IMR-90 (cell line): ENCODE results near the gene TMEM135. TPM values are rescaled to one million over a fixed set of nuclear protein-coding genes. Genes with fewer than 3 reads are reported as not detected.

Source experiments
- ATAC-seq: fragments of 200-7000 bp; cut with Tn5 transposase; 2 replicates; pipeline ENCODE4 v1.9.1; 2020; ENCODE audit warnings: low read depth, mild to moderate bottlenecking, moderate library complexity
- BruUV-seq: library from RNA; stranded (reverse); fragments of 400-500 nt; replicated peaks from 2 replicates; lab custom pipeline; 2021; lab: Mats Ljungman, UMichigan
- CTCF ChIA-PET: fragments of 300-600 bp; formaldehyde crosslinking; extraction: SDS; loops from one replicate; lab custom pipeline; 2021; ENCODE audit warnings: antibody characterized with exemption; lab: Yijun Ruan, JAX
- POLR2A ChIA-PET: fragments of 300-600 bp; sonication (Branson Sonifier 250); formaldehyde crosslinking; loops from one replicate; lab custom pipeline; 2022; ENCODE audit warnings: antibody characterized with exemption; ENCODE audit not compliant: unreplicated experiment; lab: Charles Lee
- DNase-seq: peaks from one replicate; pipeline ENCODE4 v3.0.0; 2013
- H2AFZ ChIP-seq: replicated peaks from 2 replicates; pipeline ENCODE3; 2013; ENCODE audit warnings: low read length, mild to moderate bottlenecking; ENCODE audit not compliant: poor library complexity
- H2AK5ac ChIP-seq: 2 replicates; pipeline ENCODE4 v1.6.1; 2013; ENCODE audit warnings: low read depth, low read length, inconsistent platforms
- H2AK9ac ChIP-seq: replicated peaks from 2 replicates; pipeline ENCODE3; 2013; ENCODE audit warnings: mild to moderate bottlenecking, low read depth, low read length, moderate library complexity; ENCODE audit not compliant: poor library complexity
- H2BK120ac ChIP-seq: 2 replicates; pipeline ENCODE4 v1.6.1; 2013; ENCODE audit warnings: low read depth, low read length, inconsistent platforms
- H2BK15ac ChIP-seq: 3 replicates; pipeline ENCODE4 v1.6.1; 2013; ENCODE audit warnings: low read depth, low read length, inconsistent platforms
- H2BK20ac ChIP-seq: 2 replicates; pipeline ENCODE4 v1.6.1; 2013; ENCODE audit warnings: low read depth, mild to moderate bottlenecking, inconsistent platforms, low read length, moderate library complexity
- H2BK5ac ChIP-seq: 2 replicates; pipeline ENCODE4 v1.6.1; 2013; ENCODE audit warnings: mild to moderate bottlenecking, low read depth, low read length, inconsistent platforms; ENCODE audit not compliant: poor library complexity, severe bottlenecking
- H3K14ac ChIP-seq: replicated peaks from 2 replicates; pipeline ENCODE4 v1.6.1; 2013; ENCODE audit warnings: low read depth, low read length, inconsistent platforms
- H3K18ac ChIP-seq: 2 replicates; pipeline ENCODE4 v1.6.1; 2013; ENCODE audit warnings: low read depth, low read length, control low read depth
- H3K23ac ChIP-seq: 2 replicates; pipeline ENCODE4 v1.6.1; 2013; ENCODE audit warnings: low read depth, low read length, inconsistent platforms
- H3K27ac ChIP-seq: 2 replicates; pipeline ENCODE4 v1.5.1; 2013; ENCODE audit warnings: mild to moderate bottlenecking, control low read depth, low read length; ENCODE audit not compliant: insufficient read depth
- H3K27me3 ChIP-seq: 2 replicates; pipeline ENCODE4 v1.6.1; 2013; ENCODE audit warnings: low read length; ENCODE audit not compliant: control insufficient read depth, insufficient read depth
- H3K36me3 ChIP-seq: 2 replicates; pipeline ENCODE4 v1.6.1; 2013; ENCODE audit warnings: low read length, mixed read lengths; ENCODE audit not compliant: control insufficient read depth, insufficient read depth
- H3K4ac ChIP-seq: 2 replicates; pipeline ENCODE4 v1.6.1; 2013; ENCODE audit warnings: low read depth, low read length, inconsistent platforms
- H3K4me1 ChIP-seq: 2 replicates; pipeline ENCODE4 v1.6.1; 2013; ENCODE audit warnings: low read length, mixed read lengths; ENCODE audit not compliant: control insufficient read depth, insufficient read depth
- H3K4me2 ChIP-seq: 2 replicates; pipeline ENCODE4 v1.6.1; 2013; ENCODE audit warnings: low read depth, mild to moderate bottlenecking, control low read depth, low read length, moderate library complexity
- H3K4me3 ChIP-seq: 2 replicates; pipeline ENCODE4 v1.5.1; 2013; ENCODE audit warnings: low read depth, mild to moderate bottlenecking, control low read depth, low read length, moderate library complexity; ENCODE audit not compliant: insufficient read depth
- H3K56ac ChIP-seq: 2 replicates; pipeline ENCODE4 v1.6.1; 2013; ENCODE audit warnings: low read length, inconsistent platforms; ENCODE audit not compliant: insufficient read depth; ENCODE audit errors: extremely low read depth
- H3K79me1 ChIP-seq, 2 experiments: 2 replicates each; pipeline ENCODE4 v1.6.1; 2013; ENCODE audit warnings: low read length in 2 of 2, inconsistent platforms in 1 of 2, low read depth in 1 of 2
- H3K9ac ChIP-seq: 2 replicates; pipeline ENCODE4 v1.6.1; 2013; ENCODE audit warnings: low read depth, low read length, control low read depth
- H3K9me1 ChIP-seq: 2 replicates; pipeline ENCODE4 v1.6.1; 2013; ENCODE audit warnings: low read length, inconsistent platforms; ENCODE audit not compliant: insufficient read depth
- H3K9me3 ChIP-seq: 2 replicates; pipeline ENCODE4 v1.6.1; 2013; ENCODE audit warnings: low read length; ENCODE audit not compliant: control insufficient read depth, insufficient read depth
- H4K20me1 ChIP-seq: 2 replicates; pipeline ENCODE4 v1.6.1; 2013; ENCODE audit warnings: low read length, inconsistent platforms; ENCODE audit not compliant: insufficient read depth
- H4K5ac ChIP-seq: 2 replicates; pipeline ENCODE4 v1.6.1; 2013; ENCODE audit warnings: mild to moderate bottlenecking, low read depth, low read length, control low read depth
- H4K8ac ChIP-seq, 2 experiments: 2 replicates each; pipeline ENCODE4 v1.6.1; 2013; ENCODE audit warnings: low read depth in 2 of 2, low read length in 2 of 2, control low read depth in 1 of 2, inconsistent platforms in 1 of 2
- H4K91ac ChIP-seq: 2 replicates; pipeline ENCODE4 v1.6.1; 2013; ENCODE audit warnings: low read depth, low read length, inconsistent platforms; ENCODE audit not compliant: insufficient read depth
- MAFK ChIP-seq: IDR thresholded peaks from 2 replicates; pipeline ENCODE4 v1.6.1; 2012; ENCODE audit warnings: low read depth, low read length, improper control_type of control experiment
- MAZ ChIP-seq: IDR thresholded peaks from 2 replicates; pipeline ENCODE4 v1.6.1; 2012; ENCODE audit warnings: low read depth, mild to moderate bottlenecking, low read length, improper control_type of control experiment, moderate library complexity, borderline replicate concordance
- WGBS, 2 experiments: methylation state at CpG; one replicate each; pipeline versions ENCODE4 v1.1.5 to v1.1.7; 2013; ENCODE audit warnings: missing lambda C conversion rate in 2 of 2; ENCODE audit not compliant: insufficient read length in 1 of 2; ENCODE audit errors: extremely low coverage in 2 of 2; 5-methylcytosine and 5-hydroxymethylcytosine counted together
- dilution Hi-C: fragments of 300-500 bp; cut with HindIII; formaldehyde crosslinking; loops from one replicate; pipeline ENCODE4 v1.14.3; 2018; ENCODE audit warnings: low sequenced_read_pairs; ENCODE audit not compliant: unreplicated experiment
- in situ Hi-C: fragments of 300-500 bp; cut with MboI; formaldehyde crosslinking; loops from 3 replicates; pipeline ENCODE4 v1.14.3; 2019; ENCODE audit warnings: low sequenced_read_pairs, inconsistent platforms, mixed read lengths
- intact Hi-C: fragments of 100-400 bp; cut with micrococcal nuclease; formaldehyde crosslinking; loops from 2 replicates; pipeline ENCODE4 v1.10.0; 2022
- polyA plus RNA-seq, 3 experiments: library from polyadenylated mRNA; depleted of rRNA; stranded (reverse); fragments of >200 nt; gene quantifications; 2 replicates each; pipeline ENCODE4 v1.2.3, GENCODE V29; 2012; ENCODE audit warnings: low replicate concordance in 1 of 3
- total RNA-seq: library from RNA; depleted of rRNA; stranded (reverse); fragments of >200 nt; gene quantifications from 2 replicates; pipeline ENCODE4 v1.2.3, GENCODE V29; 2012
- TF ChIP-seq, protein P1 (sequence below): conservative IDR thresholded peaks from 2 replicates; pipeline ENCODE4 v1.5.1; 2012; ENCODE audit warnings: mild to moderate bottlenecking, low read depth, low read length, improper control_type of control experiment

TMEM135 gene
- total and polyA plus RNA-seq, 2 of the 4 experiments (the other 2 are of a cell fraction) = 3.9 to 5.9 TPM

- H3K9me3 ChIP-seq = no peaks in the 10 kb centered on the region
- no peaks in the 10 kb centered on the region; a peak in 1 of 4 replicates for H3K79me1 ChIP-seq
- DNase-seq (no peak), ATAC-seq (no peak)
- no peak overlapping the region for H3K56ac ChIP-seq
- H4K5ac ChIP-seq = no peak overlapping the region
- H3K4me2 ChIP-seq = no peak overlapping the region
- no peak for TF ChIP-seq MAZ
- TF ChIP-seq, protein P1, sequence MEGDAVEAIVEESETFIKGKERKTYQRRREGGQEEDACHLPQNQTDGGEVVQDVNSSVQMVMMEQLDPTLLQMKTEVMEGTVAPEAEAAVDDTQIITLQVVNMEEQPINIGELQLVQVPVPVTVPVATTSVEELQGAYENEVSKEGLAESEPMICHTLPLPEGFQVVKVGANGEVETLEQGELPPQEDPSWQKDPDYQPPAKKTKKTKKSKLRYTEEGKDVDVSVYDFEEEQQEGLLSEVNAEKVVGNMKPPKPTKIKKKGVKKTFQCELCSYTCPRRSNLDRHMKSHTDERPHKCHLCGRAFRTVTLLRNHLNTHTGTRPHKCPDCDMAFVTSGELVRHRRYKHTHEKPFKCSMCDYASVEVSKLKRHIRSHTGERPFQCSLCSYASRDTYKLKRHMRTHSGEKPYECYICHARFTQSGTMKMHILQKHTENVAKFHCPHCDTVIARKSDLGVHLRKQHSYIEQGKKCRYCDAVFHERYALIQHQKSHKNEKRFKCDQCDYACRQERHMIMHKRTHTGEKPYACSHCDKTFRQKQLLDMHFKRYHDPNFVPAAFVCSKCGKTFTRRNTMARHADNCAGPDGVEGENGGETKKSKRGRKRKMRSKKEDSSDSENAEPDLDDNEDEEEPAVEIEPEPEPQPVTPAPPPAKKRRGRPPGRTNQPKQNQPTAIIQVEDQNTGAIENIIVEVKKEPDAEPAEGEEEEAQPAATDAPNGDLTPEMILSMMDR = no peak
- no peak for TF ChIP-seq MAFK
- no peak overlapping the region for H3K4me3 ChIP-seq
- no peaks in the 10 kb centered on the region for H3K4me1 ChIP-seq
- no peak overlapping the region for H2BK20ac ChIP-seq
- no peak overlapping the region for H3K4ac ChIP-seq
- H2BK120ac ChIP-seq = no peak overlapping the region
- H2BK15ac ChIP-seq = no peak overlapping the region
- ChIA-PET POLR2A (no interaction called here), CTCF (no interaction called here)
- no peak overlapping the region for H4K91ac ChIP-seq
- no peak overlapping the region for H4K8ac ChIP-seq
- H3K9me1 ChIP-seq = no peaks in the 10 kb centered on the region
- dilution Hi-C loops = no loop called here
- in situ Hi-C loops = no loop called here
- no peak overlapping the region for H2AFZ ChIP-seq
- H4K20me1 ChIP-seq = no peaks in the 10 kb centered on the region
- no peaks in the 10 kb centered on the region for H3K27me3 ChIP-seq
- H3K9ac ChIP-seq = no peak overlapping the region
- H3K36me3 ChIP-seq = peaks cover 14% of the 10 kb centered on the region; the same call in 1 of the 2 replicates
- no peak overlapping the region for H3K18ac ChIP-seq
- no TSS peak for BruUV-seq
- no peak overlapping the region for H2AK5ac ChIP-seq
- no peak overlapping the region for H3K27ac ChIP-seq
- H2BK5ac ChIP-seq = no peak overlapping the region
- H2AK9ac ChIP-seq = no peak overlapping the region
- no CpG with 5 or more reads among the region's 3 CpGs for WGBS, 2 experiments
- no peak overlapping the region for H3K23ac ChIP-seq
- H3K14ac ChIP-seq = no peak overlapping the region
- intact Hi-C loops = no loop called here
Measured at GRCh38 chr11:87076874-87077429, 39.2 kb downstream of the TMEM135 start.
